CD4-positive, alpha-beta T cell treated with Interleukin-4 for 4 hours (primary cell): ENCODE measurements around the gene WDR27.
"Not testable (repeated sequence)": the region's sequence is repeated elsewhere in the genome, so short reads cannot be mapped to it uniquely, and the experiment has no call there.

Experiments used
- DNase-seq: peaks from one replicate; pipeline ENCODE4 v3.0.0-alpha.2; 2020

WDR27 gene

DNA sequence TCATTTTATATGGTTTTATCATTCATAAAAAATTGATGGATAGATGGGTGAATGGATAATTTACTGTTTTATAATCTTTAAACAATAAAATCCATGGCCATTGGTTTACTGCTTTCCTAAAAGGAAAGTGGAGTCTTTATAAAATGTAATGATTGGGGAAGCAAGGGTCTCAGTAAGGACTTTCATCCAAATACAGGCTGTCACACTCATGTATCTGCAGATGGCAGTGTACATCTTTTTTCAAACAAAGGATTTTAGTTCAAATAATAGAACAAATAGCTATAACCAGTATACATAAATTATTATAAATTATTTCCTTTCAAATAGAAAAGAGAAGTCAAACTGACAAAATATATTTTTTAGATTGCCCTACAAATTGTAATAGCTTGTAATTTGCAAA, 190.0 kb downstream of the WDR27 start:
- DNase-seq, result not testable (repeated sequence)

DNA sequence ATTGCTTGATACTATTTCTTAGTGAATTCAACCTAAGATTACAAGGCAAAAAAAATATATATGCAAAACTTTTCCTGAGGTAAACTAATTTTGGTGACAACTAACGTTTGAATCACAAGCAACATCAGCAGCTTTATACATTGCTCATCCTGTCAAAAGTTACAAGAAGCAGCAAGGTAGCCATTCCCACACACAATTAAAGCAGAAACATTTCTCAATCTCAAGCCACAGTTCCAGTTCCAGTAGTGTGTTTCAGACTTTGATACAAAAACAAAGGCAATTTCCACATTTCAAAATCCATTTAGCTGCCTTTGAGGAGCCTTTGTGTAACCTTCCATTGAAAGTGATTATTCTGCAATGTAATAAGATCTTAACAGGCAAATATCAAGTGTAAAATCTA, 191.0 kb downstream of the WDR27 start:
- no peak for DNase-seq

DNA sequence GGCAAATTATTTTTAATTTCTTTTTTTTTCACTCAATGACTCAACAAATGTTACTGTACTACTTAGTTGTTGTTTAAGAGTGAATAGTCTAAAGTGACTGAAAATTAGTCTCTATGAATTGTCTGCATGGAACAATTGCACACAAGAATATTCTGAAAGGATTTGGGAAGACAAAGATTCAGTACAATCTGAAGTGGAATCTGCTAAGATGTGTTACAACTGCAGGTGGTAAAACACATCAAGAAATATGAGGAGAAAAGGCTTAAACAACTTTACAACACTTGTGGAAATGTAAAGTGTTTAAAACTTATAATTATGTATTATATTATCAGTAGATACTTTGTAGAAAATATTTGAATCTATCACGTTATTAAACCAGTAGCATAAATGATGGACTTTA, 193.4 kb downstream of the WDR27 start:
- DNase-seq, result no peak

DNA sequence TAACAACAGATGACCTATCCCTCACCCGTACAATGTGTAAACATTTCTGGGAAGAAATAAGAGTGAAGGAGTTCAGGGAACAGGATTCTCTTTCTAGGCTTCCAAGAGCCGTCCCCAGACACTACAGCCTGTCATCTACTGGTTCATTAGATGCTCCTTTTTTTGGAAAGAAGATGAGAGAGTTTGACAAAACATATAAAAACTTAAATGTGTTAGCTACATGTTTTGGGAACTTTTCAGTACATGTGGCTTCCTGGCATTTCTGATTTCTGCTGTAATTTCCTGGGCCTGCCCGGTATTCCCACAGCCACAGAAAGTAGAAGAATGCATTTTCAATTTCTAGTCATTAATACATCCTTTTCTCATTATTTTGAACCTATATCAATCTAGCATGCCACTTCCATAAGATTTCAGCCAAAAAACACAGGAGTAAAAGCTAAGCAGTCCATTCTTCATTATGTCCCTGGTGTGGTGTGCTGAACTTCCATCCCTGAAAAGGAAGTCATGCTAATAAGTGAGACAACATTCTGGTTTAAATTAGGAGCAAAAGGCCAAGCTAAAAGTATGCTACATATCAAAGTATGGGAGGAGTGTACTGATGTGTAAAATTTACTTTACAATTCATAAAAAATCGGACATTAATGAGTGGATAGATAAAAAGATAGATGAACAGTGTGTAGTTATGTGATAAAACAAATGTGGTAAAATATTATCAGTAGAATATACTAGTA, 198.2 kb downstream of the WDR27 start:
- DNase-seq, result no peak

DNA sequence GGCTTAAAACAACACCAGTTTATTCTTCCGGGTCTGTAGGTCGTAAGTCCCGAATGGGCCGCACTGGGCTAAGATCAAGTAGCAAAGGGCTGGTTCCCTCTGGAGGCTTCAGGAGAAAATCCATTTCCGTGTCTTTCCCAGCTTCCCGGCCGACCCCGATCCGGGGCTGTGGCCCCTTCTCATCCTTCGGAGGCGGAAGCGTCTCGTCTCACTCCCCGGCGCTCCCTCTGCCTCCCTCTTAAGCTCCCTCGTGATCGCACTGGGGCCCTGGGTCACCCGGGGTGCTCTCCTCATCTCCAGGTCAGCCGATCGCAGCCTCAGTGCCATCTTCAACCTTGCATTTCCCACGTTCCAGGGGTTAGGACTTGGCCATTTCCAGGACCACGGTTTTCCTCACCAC, 199.4 kb downstream of the WDR27 start:
- DNase-seq, result no peak

DNA sequence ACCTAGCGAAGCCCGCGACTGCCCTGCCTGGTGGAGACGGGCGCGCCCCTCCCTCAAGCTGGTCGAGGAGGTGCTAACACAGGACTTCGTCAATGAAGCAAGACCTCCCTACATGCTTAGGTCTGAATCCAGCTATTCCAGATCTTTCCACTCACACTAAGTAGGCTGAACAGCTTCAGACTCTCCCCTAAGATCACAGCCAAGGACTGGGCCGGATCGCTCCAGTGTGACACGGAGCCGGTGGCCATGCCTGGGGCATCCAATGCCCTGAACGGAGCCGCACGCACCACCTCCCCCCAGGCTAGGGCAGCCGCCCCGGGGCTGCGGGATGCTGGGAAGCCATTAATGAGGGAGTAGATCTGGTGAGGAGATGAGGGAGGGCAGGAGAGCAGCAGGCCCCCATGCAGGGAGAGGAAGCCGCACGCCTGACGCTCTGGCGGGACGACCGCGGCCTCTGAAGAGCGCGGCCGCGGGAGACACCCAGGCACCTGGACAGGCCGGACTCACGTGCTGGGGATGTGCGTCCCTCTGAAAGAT, 200.0 kb downstream of the WDR27 start:
- DNase-seq, result no peak

DNA sequence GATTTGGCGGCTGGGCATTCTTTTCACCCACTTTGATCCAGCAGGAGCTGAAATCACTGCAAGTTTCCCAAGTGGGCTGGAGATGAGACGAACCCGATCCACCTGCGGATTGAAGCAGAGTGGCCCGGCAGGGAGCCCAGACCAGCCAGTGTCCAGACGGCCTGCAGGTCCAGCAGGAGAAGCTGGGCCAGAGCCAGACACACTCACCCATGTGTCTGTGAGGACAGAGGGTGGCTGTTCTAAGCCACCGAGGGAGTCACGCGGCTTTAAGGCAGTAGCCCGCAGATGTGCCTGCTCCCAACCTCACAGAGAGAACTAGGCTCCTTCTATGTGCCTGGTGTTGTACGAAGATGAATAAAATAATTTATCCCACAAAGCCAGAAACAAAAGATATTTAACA, 200.7 kb downstream of the WDR27 start:
- DNase-seq, result no peak

DNA sequence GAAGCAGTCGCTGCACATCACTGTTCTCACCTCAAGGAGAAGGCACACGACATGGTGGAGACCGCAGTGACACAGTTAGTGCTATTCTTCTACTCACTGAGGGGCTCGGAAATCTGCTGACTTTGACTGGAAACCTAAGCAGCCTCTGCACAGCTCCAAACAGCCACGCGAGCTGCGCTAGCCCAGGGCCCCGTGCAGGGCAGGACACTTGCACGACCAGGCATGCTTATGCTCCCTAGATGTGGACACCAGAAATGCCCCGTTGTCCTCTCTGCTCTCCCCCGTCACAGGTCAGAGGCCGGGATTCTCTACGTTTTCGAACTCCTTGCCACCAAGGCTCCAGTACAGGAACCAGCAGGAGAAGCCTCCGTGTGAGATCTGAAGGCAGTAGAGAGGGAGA, 201.1 kb downstream of the WDR27 start:
- DNase-seq, result no peak

DNA sequence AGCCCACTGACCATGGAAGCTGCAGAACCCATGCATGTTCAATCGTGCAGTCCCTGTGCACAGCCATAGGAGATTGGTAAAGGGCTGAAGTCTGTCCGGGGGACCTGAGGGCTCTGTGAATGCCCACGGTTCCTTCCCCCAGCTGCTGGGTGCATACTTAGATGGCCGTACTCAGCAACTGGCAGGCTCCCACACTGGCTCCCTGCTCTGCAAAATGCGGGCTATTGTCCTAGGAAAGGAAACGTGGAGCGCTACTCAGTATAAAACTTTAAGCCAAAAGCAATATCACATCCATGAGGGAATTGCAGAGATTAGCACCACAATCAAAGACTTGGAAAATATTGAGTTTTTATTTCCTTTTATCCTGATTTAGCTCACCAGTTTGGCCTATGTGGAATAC, 202.0 kb downstream of the WDR27 start:
- DNase-seq, result no peak

DNA sequence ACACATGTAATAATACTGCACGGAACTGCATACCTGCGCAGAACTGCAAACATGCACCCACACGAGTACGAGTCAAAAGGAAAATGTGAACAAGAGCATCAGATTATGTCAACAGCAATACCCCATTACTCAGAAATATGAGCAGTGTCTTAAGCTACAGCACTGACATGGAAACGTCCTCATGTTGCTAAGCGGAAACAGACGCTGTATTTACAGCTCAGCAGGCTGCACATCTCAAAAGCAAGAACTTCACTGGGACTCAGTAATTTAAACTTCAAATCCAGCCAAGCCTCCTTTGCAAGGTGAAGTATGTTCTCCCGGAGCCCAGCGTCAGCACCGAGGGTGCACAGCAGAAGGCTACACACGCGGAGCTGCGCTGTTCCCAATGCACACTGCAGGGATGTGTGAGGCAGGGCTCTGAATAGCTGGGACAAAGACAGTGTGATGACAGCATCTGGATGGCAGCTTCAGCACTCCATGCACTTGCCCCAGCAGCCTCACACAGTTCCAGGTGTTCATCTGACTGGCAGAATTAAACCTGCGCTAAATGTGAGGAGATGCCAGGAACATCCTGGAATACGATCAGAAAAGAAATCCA, 202.8 kb downstream of the WDR27 start:
- no peak for DNase-seq

DNA sequence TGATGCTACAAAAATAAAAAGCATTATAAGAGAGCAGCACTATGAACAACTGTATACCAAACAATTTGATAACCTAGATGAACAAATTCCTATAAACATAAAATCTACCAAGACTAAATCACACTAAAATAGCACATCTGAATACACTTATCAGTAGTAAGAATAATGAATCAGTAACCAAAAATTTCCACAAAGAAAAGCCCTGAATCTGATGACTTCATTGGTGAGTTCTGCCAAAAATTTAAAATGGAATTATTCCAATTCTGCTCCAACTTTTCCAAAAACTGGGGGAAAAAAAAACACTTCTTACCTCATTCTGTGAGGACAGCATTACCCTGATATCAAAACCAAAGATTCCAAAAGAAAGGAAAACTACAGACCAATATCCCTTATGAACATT, 206.2 kb downstream of the WDR27 start:
- no peak for DNase-seq

DNA sequence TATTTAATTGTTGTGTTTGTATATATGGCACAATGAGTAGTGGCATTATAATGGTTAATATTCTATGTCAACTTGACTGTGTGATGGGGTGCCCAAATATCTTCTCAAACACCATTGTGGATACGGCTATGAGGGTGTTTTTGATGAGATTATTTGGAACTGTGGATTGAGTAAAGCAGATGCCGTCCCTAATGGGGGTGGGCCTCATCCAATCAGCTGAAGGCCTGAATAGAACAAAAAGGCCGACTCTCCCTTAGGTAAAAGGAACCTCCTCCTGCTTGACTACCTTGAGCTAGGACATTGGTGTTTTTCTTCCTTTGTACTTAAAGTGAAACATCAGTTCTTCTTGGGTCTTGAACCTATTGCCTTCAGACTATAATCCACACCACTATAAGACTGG, 207.8 kb downstream of the WDR27 start:
- no peak for DNase-seq

DNA sequence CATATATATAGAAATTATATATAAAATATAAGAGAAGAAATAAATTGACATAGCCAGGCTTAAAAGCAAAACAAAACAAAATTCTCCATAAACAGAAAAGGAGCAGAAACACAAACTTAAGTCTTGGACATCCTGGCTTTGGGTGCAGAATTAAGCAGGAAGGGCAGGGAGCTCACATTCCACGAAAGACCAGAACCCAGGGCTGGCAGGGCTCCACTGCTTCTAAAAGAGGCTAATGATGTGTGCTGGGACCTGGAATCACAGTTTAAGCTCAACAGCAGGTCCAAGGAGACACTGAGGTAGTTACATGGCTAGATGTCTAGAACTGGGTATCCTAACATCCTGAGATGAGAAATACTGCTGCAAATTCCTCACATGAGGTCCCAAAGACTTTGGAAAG, 210.3 kb downstream of the WDR27 start:
- DNase-seq, result no peak

DNA sequence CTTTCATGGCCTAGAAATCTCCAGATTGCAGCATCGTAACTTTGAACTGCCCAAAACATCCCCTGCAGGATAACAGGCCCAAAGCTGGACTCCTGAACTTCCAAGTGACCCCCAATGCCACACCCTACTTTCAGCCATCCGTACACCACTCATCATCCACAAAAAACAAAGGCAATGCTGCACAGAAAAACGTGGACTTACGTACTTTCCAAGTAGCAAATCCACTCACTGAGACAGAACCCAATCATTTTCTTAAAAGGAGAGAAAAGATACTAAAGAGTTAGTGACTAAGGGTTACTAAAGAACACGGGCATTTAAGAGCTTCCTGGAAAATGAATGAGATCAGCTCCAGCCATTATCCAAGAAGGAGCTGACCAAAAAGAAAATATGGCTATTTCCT, 211.0 kb downstream of the WDR27 start:
- no peak for DNase-seq

DNA sequence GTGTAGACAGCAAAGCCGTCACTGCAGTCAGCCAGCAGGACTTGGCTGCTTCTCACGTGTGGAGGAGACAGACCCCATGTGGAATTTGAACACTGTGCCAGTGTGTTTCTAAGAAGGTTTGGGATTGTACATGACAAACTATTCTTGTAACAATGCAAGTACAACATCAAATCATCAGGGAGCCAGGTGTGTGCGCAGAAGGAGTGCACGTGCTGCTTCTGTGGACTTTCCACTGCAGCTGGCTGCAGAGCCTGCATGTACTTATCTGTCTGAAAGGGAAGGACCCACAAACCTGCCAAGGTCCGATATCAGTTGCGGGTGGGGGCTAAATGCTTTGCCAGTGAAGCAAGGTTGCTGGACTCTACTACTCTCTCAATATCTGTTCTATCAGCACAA, 211.6 kb downstream of the WDR27 start:
- DNase-seq, result no peak

DNA sequence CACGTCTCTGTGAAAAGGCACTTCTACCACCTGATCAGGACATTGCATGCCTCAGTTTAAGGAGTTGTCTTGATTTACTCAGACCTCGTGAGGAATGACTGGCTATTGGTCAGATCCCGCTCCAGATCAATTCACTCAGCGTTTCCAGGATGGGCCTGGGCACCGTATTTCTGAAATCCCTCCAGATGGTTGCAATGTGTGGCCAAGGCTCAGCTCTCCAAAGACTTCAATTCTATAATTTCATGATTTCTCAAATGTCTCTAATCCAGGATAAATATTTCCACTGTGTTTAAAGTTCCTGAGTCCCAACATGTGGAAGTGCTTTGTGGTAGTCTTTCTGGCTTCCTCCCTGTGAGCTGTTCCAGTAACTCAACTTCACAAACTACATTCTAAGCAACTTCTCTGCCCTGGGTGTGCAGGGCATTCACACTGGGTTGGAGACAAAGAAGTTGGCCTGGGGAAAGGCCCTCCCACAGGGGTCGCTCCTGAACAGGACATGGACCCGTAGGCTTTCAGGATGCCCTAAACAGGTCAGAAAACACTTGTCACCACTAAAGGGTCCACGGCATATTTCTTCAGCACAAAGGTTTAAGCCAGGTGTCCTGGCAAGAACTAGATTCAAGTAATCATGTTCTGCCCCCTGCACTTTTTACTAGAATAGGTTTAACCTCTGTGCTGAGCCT, 212.1 kb downstream of the WDR27 start:
- no peak for DNase-seq

DNA sequence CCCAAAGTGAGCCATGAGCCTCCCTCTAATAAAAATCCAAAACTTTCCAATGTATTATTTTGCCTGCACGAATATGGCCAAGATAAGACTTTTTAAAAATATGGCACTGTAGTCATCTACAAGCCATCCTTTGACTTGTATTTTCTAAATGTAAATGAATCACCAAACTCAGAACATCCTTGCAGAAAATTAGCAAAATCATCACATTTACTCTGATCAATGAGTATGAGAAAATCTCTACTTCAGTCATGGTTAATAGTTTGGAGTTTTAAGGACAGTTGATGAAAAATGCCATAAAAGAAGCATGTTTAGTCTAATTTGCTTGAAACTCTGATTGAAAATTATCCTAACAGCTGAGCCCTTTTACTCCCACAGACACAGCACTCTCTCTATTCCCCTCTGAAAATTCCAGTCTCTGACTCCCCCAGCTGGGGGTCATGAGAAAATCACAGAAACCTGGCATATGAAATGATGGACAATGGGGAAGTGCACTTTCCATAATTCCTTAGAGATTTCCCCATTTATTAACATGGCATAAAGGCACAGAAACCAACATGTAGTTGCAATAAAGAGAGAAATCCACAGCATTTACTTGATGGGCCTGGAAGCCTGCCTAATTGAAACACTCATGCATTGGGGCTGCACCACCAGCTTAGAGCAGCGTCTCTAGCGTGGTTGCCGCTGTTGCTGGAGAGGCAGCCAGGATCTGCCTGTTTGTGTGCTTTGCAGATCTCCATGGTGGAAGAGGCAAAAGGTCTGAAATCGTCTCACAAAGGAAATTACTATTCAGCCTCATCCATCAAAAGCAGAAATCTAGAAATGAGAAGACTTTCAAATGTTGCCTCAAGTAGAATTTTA, 214.0 kb downstream of the WDR27 start:
- no peak for DNase-seq

DNA sequence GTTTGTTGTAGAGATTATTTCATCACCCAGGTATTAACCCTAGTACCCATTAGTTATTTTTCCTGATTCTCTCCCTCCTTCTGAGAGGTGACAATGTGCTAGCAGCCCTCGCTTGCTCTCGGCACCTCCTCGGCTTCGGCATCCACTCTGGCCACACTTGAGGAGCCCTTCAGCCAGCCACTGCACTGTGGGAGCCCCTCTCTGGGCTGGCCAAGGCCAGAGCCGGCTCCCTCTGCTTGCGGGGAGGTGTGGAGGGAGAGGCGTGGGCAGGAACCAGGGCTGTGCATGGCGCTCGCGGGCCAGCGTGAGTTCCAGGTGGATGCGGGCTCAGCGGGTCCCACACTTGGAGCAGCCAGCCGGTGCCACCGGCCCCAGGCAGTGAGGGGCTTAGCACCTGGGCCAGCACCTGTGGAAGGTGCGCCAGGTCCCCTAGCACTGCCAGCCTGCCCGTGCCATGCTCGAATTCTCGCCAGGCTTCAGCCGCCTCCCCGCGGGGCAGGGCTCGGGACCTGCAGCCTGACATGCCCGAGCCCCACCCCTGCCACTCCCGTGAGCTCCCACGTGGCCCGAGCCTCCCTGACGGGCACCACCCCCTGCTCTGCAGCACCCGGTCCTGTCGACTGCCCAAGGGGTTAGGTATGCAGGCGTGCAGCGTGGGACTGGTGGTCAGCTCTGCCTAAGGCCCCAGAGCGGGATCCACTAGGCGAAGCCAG, 221.9 kb downstream of the WDR27 start:
- no peak for DNase-seq

DNA sequence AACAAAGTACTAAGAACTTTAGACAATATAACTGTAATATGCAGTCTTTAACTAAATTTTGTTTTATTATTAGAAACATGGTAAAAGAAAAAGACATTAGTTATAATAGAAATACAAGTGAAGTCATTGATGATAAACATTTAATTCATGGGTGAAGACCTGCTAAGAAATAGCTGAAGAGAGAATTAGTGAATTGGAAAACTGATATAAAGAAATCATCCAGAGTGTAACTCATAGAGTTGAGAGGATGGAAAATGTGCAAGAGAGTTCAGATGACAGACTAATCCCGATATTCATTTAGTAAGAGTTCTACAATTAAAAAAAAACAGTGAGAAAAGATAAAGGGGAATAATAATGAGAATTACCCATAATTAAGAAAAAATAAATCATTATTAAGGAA, 227.5 kb downstream of the WDR27 start:
- DNase-seq, result no peak

DNA sequence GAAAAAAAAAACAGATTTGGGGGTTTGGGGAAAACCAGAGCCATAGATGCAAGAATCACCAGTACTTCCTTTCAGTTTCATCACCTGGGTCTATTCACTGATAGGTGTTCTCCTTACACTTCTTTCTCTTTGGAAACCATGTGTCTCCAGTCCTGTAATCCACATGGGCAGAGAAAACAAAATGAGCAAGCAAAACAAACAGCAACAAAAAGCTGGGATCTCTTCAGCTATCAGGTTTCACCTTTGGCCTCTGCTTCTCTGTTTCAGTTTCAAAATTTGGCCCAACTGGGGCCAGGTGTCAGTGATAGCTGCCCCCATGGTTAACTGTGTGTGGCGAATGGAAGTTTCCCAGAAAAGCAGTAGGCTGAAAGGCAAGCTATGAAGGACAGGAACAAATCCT, 228.2 kb downstream of the WDR27 start:
- DNase-seq, result no peak

DNA sequence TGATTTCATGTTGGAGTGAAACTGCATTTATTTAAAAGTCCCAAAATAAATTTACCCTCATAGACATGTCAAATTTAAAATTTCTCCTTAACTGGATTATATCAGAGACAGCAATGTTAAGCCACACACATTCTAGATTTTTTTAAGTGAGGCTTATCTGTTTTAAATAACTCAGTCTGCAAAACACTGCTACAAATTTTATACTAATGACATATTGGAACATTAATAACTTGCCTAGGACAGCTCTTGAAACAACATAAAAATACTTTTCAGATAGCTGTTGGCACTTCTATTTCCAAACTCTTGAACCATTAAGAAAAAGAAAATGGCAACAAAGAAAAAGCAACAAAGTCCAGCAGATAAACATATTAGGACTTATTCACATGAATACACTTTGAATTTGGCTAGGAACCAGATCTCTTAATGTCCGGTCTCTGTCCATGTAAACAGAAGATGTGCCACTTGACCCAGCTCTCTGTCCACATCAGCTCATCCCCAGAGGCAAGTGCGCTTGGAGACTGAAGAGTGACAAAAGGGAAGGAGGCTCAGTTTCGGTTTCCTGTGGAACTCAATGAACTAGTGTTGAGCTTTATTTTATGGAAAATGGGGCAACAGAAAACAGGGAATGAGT, 228.9 kb downstream of the WDR27 start:
- DNase-seq, result no peak

DNA sequence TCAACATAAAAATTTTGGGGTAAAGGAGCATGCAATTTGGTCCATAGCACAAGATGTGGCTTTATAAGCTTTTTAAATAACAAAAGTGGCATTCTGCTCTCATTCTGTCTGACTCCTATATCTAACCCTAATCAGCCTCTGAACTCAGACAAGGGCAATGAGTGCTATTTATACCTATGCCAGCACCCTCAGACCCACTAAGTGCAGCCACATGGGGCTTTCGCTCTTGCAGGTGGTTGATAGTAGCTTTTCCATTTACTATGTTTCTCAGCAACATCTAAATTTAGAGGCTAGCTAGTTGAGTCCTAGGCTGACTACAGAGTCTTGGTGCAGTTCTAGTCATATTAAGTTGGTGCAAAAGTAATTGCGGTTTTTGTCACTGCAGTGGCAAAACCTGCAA, 231.0 kb downstream of the WDR27 start:
- no peak for DNase-seq
